T follicular helper cell (primary cell): Measurements from ENCODE around the gene PRKCQ.
"Not testable (repeated sequence)": the region's sequence is repeated elsewhere in the genome, so short reads cannot be mapped to it uniquely, and the experiment has no call there.

Experiments used
- DNase-seq: peaks from one replicate; pipeline ENCODE4 v3.0.0-alpha.2; 2020; ENCODE audit warnings: low read depth

Gene PRKCQ

DNA sequence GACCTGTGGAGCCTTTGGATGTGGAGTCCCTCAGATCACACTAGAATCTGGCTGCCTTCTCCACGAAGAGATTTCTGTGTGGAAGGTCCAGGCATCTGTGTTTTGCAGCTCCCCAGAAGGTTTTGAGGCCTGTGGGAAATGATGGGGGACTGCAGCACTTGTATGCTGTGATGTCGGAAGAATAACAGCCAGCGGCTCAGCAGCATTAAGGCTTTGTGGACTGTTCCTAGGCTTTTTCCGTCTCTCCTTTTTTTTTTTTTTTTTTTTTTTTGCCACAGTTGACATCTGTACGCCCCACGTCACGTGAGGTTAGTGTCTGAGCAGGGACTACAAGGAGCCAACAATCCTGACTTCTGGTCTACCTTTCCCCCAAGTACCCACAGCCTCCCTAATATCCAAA is 196.0 kb downstream of the PRKCQ start:
- DNase-seq, result no peak

DNA sequence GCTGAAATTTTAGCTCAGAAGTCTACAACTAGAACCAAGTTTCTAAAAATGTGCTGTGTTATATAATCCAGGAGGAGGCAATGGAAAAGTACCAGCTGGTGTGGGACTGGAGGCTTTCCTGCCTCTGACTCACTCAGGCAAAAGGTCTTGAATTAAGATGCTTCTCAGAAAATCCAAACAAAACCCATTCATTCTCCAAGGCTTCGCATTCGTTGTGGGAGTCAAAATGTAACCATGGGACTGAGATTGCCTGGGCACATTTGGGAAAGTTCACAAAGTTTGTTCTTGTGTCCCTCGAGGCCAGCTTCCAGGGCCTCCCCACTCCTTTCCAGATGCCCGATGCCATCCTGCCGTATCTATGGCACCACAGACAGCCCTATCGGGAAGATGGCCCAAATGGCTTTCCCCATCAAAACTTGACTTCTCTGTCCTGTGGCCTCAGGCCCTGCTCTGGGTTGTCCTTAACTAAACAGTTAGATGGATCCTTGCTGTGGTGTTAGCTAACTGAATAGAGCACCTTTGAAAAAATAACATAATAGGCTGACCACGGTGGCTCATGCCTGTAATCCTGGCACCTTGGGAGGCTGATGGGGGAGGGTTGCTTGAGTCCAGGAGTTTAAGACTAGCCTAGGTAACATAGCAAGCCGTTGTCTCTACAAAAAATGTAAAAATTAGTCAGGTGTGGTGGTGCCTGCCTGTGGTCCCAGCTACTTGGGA is 196.8 kb downstream of the PRKCQ start:
- no peak for DNase-seq

DNA sequence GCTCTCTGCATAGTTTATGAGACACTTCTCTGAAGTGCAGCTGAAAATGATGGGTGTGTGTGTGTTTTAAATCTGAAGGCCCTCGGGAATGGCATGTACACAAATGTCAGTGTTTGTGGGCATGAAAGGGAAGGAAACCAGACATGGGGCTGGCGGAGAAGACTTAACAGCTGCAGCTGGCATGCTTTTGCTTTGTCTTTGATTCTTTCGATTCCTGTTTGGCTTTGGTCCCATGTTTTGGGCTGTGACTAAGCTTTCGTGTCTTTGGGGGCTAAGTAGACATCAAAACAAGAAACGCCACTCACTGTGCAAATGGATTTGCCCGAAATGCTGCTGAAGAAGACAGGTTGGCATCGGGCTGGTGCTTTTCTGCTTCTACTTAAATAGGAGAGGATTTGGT is 198.0 kb downstream of the PRKCQ start:
- DNase-seq, result peak; percentile 3

DNA sequence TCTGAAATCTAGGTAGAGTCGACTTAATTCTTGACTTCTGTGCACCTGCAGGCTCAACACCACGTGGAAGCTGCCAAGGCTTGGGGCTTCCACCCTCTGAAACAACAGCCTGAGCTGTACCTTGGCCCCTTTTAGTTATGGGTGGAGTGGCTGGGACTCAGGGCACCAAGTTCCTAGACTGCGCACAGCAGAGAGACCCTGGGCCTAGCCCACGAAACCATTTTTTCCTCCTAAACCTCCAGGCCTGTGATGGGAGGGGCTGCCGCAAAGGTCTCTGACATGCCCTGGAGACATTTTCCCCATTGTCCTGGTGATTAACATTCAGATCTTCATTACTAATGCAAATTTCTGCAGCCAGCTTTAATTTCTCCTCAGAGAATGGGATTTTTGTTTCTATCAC is 199.6 kb downstream of the PRKCQ start:
- not testable (repeated sequence) for DNase-seq

DNA sequence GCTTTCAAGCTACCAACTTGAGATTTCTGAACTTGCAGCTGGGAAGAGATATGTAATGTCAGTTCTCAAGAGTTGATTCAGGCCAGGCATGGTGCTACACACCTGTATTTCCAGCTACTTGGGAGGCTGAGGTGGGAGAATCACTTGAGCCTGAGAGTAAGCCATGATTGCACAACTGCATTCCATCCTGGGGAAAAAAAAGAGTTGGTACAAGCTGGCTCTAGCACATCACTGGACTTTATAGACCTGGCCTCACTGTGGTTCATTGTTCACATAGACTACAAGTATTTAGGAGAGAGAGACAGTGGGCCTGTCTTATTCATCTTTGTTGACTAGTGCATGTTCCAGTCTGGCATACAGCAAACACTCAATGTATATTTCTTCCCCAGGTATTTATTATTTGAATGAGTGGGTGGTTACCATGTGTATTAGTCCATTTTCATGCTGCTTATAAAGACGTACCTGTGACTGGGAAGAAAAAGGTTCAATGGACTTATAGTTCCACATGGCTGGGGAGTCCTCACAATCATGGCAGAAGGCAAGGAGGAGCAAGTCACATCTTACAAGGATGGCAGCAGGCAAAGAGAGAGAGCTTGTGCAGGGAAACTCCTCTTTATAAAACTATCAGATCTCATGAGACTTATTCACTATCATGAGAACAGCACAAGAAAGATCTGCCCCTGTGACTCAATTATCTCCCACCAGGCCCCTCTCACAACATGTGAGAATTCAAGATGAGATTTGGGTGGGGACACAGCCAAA is 200.9 kb downstream of the PRKCQ start:
- no peak for DNase-seq
